T follicular helper cell (primary cell): ENCODE results near the gene ATP4B.

ENCODE experiments used
- DNase-seq: peaks from one replicate; pipeline ENCODE4 v3.0.0-alpha.2; 2020; ENCODE audit warnings: low read depth

The ATP4B gene

GRCh38 chr13:113656831-113657671, 947 bp downstream of the ATP4B start:
- no peak for DNase-seq

GRCh38 chr13:113656003-113656588, 1.9 kb downstream of the ATP4B start:
- DNase-seq, result no peak

- no peak for DNase-seq
Measured at GRCh38 chr13:113655346-113656002, 2.5 kb downstream of the ATP4B start.

GRCh38 chr13:113654591-113655345, 3.2 kb downstream of the ATP4B start:
- no peak for DNase-seq

- DNase-seq, result no peak
Measured at GRCh38 chr13:113654175-113654560, 3.8 kb downstream of the ATP4B start.

GRCh38 chr13:113653264-113654174, 4.5 kb downstream of the ATP4B start:
- DNase-seq, result no peak

- no peak for DNase-seq
Measured at GRCh38 chr13:113652404-113653263, 5.4 kb downstream of the ATP4B start.

GRCh38 chr13:113651511-113652403, 6.2 kb downstream of the ATP4B start:
- no peak for DNase-seq

- no peak for DNase-seq
Measured at GRCh38 chr13:113650731-113651148, 7.3 kb downstream of the ATP4B start.

- no peak for DNase-seq
Measured at GRCh38 chr13:113650275-113650674, 7.7 kb downstream of the ATP4B start.

GRCh38 chr13:113649212-113649611, 8.8 kb downstream of the ATP4B start:
- DNase-seq, result no peak

- no peak for DNase-seq
Measured at GRCh38 chr13:113648216-113648610, 9.8 kb downstream of the ATP4B start.

- DNase-seq, result no peak
Measured at GRCh38 chr13:113647351-113648215, 10.4 kb downstream of the ATP4B start.

GRCh38 chr13:113646921-113647340, 11.1 kb downstream of the ATP4B start:
- no peak for DNase-seq

- DNase-seq, result no peak
Measured at GRCh38 chr13:113646376-113646775, 11.6 kb downstream of the ATP4B start.

GRCh38 chr13:113645329-113645728, 12.7 kb downstream of the ATP4B start:
- DNase-seq, result no peak

GRCh38 chr13:113644800-113645199, 13.2 kb downstream of the ATP4B start:
- DNase-seq, result no peak

- DNase-seq, result no peak
Measured at GRCh38 chr13:113643593-113643992, 14.4 kb downstream of the ATP4B start.
